ENCODE data around the gene LACC1.

- no peak for TF ChIP-seq EP300 (IDR thresholded peaks at IDR 0.05; ENCODE audit: borderline replicate concordance)
- no peak for TF ChIP-seq NFIC (IDR thresholded peaks at IDR 0.05)
Observed at GRCh38 chr13:43831088-43831487, 48.6 kb upstream of the LACC1 start.
